Mesenchymal stem cell (in vitro differentiated cells and primary cell): ENCODE measurements around the gene GALK2.
"Not testable (repeated sequence)": the region's sequence is repeated elsewhere in the genome, so short reads cannot be mapped to it uniquely, and the experiment has no call there.

Source experiments
- DNase-seq: peaks from one replicate; pipeline ENCODE4 v3.0.0-alpha.2; 2013
- H2AFZ ChIP-seq: one replicate; pipeline ENCODE4 v1.6.1; 2013; ENCODE audit warnings: low read depth, mild to moderate bottlenecking, control low read depth, inconsistent platforms, low read length, moderate library complexity
- H2AK5ac ChIP-seq: 2 replicates; pipeline ENCODE4 v1.6.1; 2013; ENCODE audit warnings: low read length, moderate library complexity, mild to moderate bottlenecking, inconsistent platforms; ENCODE audit not compliant: severe bottlenecking
- H2BK120ac ChIP-seq: one replicate; pipeline ENCODE4 v1.6.1; 2013; ENCODE audit warnings: low read depth, mild to moderate bottlenecking, inconsistent platforms, low read length, moderate library complexity
- H2BK12ac ChIP-seq, 2 experiments: one replicate each; pipeline ENCODE4 v1.6.1; 2013; ENCODE audit warnings: inconsistent platforms in 2 of 2, low read length in 2 of 2, mild to moderate bottlenecking in 2 of 2, moderate library complexity in 2 of 2, control low read depth in 1 of 2
- H2BK15ac ChIP-seq: one replicate; pipeline ENCODE4 v1.6.1; 2013; ENCODE audit warnings: mild to moderate bottlenecking, low read depth, inconsistent platforms; ENCODE audit not compliant: poor library complexity, severe bottlenecking
- H2BK5ac ChIP-seq: 2 replicates; pipeline ENCODE4 v1.6.1; 2013; ENCODE audit warnings: low read depth, mild to moderate bottlenecking, low read length, control low read depth, inconsistent platforms; ENCODE audit not compliant: poor library complexity, severe bottlenecking
- H3K14ac ChIP-seq, 2 experiments: one replicate each; pipeline ENCODE4 v1.6.1; 2013; ENCODE audit warnings: inconsistent platforms in 2 of 2, low read length in 2 of 2, control low read depth in 1 of 2, mild to moderate bottlenecking in 1 of 2, moderate library complexity in 1 of 2
- H3K18ac ChIP-seq, 2 experiments: one replicate each; pipeline ENCODE4 v1.6.1; 2013; ENCODE audit warnings: inconsistent platforms in 2 of 2, low read length in 2 of 2, control low read depth in 1 of 2, low read depth in 1 of 2, mild to moderate bottlenecking in 1 of 2
- H3K23ac ChIP-seq, 2 experiments: one replicate each; pipeline ENCODE4 v1.6.1; 2013; ENCODE audit warnings: inconsistent platforms in 2 of 2, low read length in 2 of 2, mild to moderate bottlenecking in 2 of 2, moderate library complexity in 2 of 2, control low read depth in 1 of 2
- H3K27ac ChIP-seq: 2 replicates; pipeline ENCODE4 v1.5.1; 2013; ENCODE audit warnings: mild to moderate bottlenecking, moderate library complexity, low read length, control low read depth, inconsistent platforms; ENCODE audit not compliant: poor library complexity, severe bottlenecking
- H3K27me3 ChIP-seq, 2 experiments: 2 replicates each; pipeline versions ENCODE4 v1.6.1 to v1.7.0; 2013; ENCODE audit warnings: low read length in 2 of 2, mild to moderate bottlenecking in 2 of 2, moderate library complexity in 2 of 2, control low read depth in 1 of 2, inconsistent platforms in 1 of 2; ENCODE audit not compliant: control insufficient read depth in 1 of 2, insufficient read depth in 1 of 2
- H3K36me3 ChIP-seq, 2 experiments: 2 replicates each; pipeline versions ENCODE4 v1.6.1 to v1.7.0; 2013; ENCODE audit warnings: low read length in 2 of 2, control low read depth in 1 of 2, inconsistent platforms in 1 of 2, low read depth in 1 of 2, mild to moderate bottlenecking in 1 of 2; ENCODE audit not compliant: insufficient read depth in 2 of 2, control insufficient read depth in 1 of 2
- H3K4ac ChIP-seq, 2 experiments: one replicate each; pipeline ENCODE4 v1.6.1; 2013; ENCODE audit warnings: inconsistent platforms in 2 of 2, low read length in 2 of 2, mild to moderate bottlenecking in 2 of 2, moderate library complexity in 2 of 2, control low read depth in 1 of 2, low read depth in 1 of 2
- H3K4me1 ChIP-seq: 2 replicates; pipeline ENCODE4 v1.6.1; 2013; ENCODE audit warnings: low read depth, low read length, control low read depth; ENCODE audit not compliant: control insufficient read depth, insufficient read depth
- H3K4me2 ChIP-seq: 2 replicates; pipeline ENCODE4 v1.6.1; 2013; ENCODE audit warnings: low read length, mild to moderate bottlenecking, inconsistent platforms; ENCODE audit not compliant: poor library complexity, severe bottlenecking
- H3K4me3 ChIP-seq, 2 experiments: 2 replicates each; pipeline versions ENCODE4 v1.5.1 to v1.7.0; 2013; ENCODE audit warnings: low read length in 2 of 2, mild to moderate bottlenecking in 2 of 2, control low read depth in 1 of 2, low read depth in 1 of 2; ENCODE audit not compliant: insufficient read depth in 1 of 2
- H3K79me1 ChIP-seq: replicated peaks from 2 replicates; pipeline ENCODE4 v1.6.1; 2013; ENCODE audit warnings: mild to moderate bottlenecking, control low read depth, low read length, inconsistent platforms; ENCODE audit not compliant: poor library complexity, severe bottlenecking
- H3K9ac ChIP-seq: 2 replicates; pipeline ENCODE4 v1.7.0; 2013; ENCODE audit warnings: mild to moderate bottlenecking, low read length, moderate library complexity
- H3K9me3 ChIP-seq: 2 replicates; pipeline ENCODE4 v1.7.0; 2013; ENCODE audit warnings: mild to moderate bottlenecking, low read length; ENCODE audit not compliant: control insufficient read depth
- H4K8ac ChIP-seq: one replicate; pipeline ENCODE4 v1.6.1; 2013; ENCODE audit warnings: inconsistent platforms, mild to moderate bottlenecking, low read length, moderate library complexity
- H4K91ac ChIP-seq: one replicate; pipeline ENCODE4 v1.6.1; 2013; ENCODE audit warnings: mild to moderate bottlenecking, low read length, inconsistent platforms
- WGBS: methylation state at CpG from one replicate; pipeline ENCODE4 v1.1.7; 2013; ENCODE audit warnings: mixed read lengths; 5-methylcytosine and 5-hydroxymethylcytosine counted together

Gene GALK2

DNA sequence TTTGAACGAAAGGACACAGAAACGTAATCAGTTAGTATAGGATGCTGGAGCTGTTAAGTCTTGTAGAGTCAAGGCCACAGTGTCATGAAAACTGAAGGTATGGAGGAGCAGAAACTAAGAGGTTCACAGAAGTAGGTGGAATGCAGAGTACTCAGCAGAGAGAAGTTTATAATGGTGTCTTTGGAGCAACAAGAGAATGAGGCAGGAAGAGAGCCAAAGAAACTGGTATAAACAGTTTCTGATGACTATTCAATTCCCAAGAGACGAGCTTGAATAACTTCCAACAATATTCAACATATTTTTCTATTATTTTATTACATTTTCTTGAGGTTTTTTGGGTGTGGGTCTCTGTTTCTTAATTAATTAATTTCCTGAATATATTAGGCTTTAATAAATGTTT lies 29.6 kb downstream of the GALK2 start:
- no peak overlapping the region for H2AFZ ChIP-seq
- WGBS, result over 99% methylated on average over 2 of the region's 3 CpGs

DNA sequence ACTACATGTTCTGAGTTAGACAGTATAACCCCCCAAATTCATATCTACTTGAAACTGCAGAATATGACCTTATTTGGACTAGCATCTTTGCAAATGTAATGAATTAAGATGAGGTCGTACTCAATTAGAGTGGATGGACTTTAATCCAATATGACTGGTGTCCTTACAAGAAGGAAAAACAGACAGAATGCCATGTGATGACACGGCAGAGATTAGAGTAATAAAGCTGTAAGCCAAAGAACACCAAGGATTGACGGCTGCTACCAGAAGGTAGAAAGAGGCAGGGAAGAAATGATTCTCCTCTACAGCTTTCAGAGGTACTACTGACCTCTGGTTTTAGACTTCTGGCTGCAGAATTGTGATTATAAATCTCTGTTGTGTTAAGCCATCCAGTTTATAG lies 30.3 kb downstream of the GALK2 start:
- H3K23ac ChIP-seq, result no peak overlapping the region
- H2BK12ac ChIP-seq, result no peak overlapping the region
- H3K14ac ChIP-seq, result no peak overlapping the region
- no peak overlapping the region for H3K9ac ChIP-seq
- H2AK5ac ChIP-seq, result no peak overlapping the region
- no peak overlapping the region for H4K8ac ChIP-seq
- H3K79me1 ChIP-seq, result peaks cover 16% of the 10 kb centered on the region
- no peak for DNase-seq
- H3K4ac ChIP-seq, result no peak overlapping the region
- no peak overlapping the region for H3K4me2 ChIP-seq
- no peak overlapping the region for H2AFZ ChIP-seq
- no peak overlapping the region for H4K91ac ChIP-seq
- H3K4me3 ChIP-seq, result no peak overlapping the region
- H3K4me1 ChIP-seq, result peaks cover 4% of the 10 kb centered on the region
- no peak overlapping the region for H2BK5ac ChIP-seq
- no peak overlapping the region for H2BK120ac ChIP-seq
- 96% methylated on average over 3 of the region's 3 CpGs for WGBS
- H3K36me3 ChIP-seq, result peaks cover 3 to 31% of the 10 kb centered on the region in 2 experiments
- no peaks in the 10 kb centered on the region for H3K27me3 ChIP-seq
- H2BK15ac ChIP-seq, result no peak overlapping the region
- H3K18ac ChIP-seq, result no peak overlapping the region
- no peak overlapping the region for H3K27ac ChIP-seq
- no peaks in the 10 kb centered on the region for H3K9me3 ChIP-seq

More for the DNA sequence above, 29.6 kb downstream of the GALK2 start:
- no peak overlapping the region for H2BK12ac ChIP-seq
- no peak overlapping the region for H2BK120ac ChIP-seq
- no peaks in the 10 kb centered on the region for H3K27me3 ChIP-seq
- H3K23ac ChIP-seq, result no peak overlapping the region
- H2AK5ac ChIP-seq, result no peak overlapping the region
- H2BK15ac ChIP-seq, result no peak overlapping the region
- no peak overlapping the region for H2BK5ac ChIP-seq
- H3K18ac ChIP-seq, result no peak overlapping the region
- H3K27ac ChIP-seq, result no peak overlapping the region
- H3K4me1 ChIP-seq, result peaks cover 4% of the 10 kb centered on the region
- H3K9me3 ChIP-seq, result no peaks in the 10 kb centered on the region
- H3K4me3 ChIP-seq, result no peak overlapping the region
- H4K8ac ChIP-seq, result no peak overlapping the region
- H4K91ac ChIP-seq, result no peak overlapping the region
- H3K36me3 ChIP-seq, result peaks cover 3 to 25% of the 10 kb centered on the region in 2 experiments
- H3K4me2 ChIP-seq, result no peak overlapping the region
- H3K4ac ChIP-seq, result no peak overlapping the region
- DNase-seq, result peak; percentile 7
- no peak overlapping the region for H3K14ac ChIP-seq
- peaks cover 16% of the 10 kb centered on the region for H3K79me1 ChIP-seq
- H3K9ac ChIP-seq, result peak overlapping the region; percentile 8

DNA sequence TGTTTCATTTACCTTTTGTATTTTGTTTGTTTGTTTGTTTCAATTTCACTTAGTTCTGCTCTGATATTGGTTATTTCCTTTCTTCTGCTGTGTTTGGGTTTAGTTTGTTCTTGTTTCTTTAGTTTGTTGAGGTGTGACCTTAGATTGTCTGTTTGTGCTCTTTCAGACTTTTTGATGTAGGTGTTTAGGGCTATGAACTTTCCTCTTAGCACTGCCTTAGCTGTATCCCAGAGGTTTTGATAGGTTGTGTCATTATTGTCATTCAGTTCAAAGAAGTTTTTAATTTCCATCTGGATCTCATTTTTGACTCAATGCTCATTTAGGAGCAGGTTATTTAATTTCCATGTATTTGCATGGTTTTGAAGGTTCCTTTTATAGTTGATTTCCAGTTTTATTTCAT lies 38.1 kb downstream of the GALK2 start:
- not testable (repeated sequence) for H3K4me2 ChIP-seq, H2BK5ac ChIP-seq, H3K4me3 ChIP-seq, H2BK120ac ChIP-seq, H4K91ac ChIP-seq, H2AK5ac ChIP-seq, H4K8ac ChIP-seq, H3K4ac ChIP-seq, H3K14ac ChIP-seq, H3K27me3 ChIP-seq, H3K4me1 ChIP-seq, H3K9ac ChIP-seq, H2AFZ ChIP-seq, H3K27ac ChIP-seq, H2BK12ac ChIP-seq, H2BK15ac ChIP-seq, H3K23ac ChIP-seq, DNase-seq, H3K18ac ChIP-seq
- Histone ChIP-seq H3K79me1 (peaks cover 12% of the 10 kb centered on the region), H3K36me3 (peaks cover 0 to 24% of the 10 kb centered on the region in 2 experiments), H3K9me3 (peaks cover 34% of the 10 kb centered on the region)

GRCh38 chr15:49212897-49213296 lies 42.9 kb downstream of the GALK2 start:
- no CpG with 5 or more reads among the region's 1 CpG for WGBS
- no peak overlapping the region for H2AFZ ChIP-seq
- no peak overlapping the region for H2AK5ac ChIP-seq
- no peak overlapping the region for H3K27ac ChIP-seq
- H2BK5ac ChIP-seq, result no peak overlapping the region
- H4K91ac ChIP-seq, result no peak overlapping the region
- H3K36me3 ChIP-seq, result peaks cover 0 to 18% of the 10 kb centered on the region in 2 experiments
- H2BK12ac ChIP-seq, result no peak overlapping the region
- peaks cover 23% of the 10 kb centered on the region for H3K9me3 ChIP-seq
- H3K14ac ChIP-seq, result no peak overlapping the region
- H3K23ac ChIP-seq, result no peak overlapping the region
- no peak overlapping the region for H2BK120ac ChIP-seq
- no peak overlapping the region for H4K8ac ChIP-seq
- peaks cover 18% of the 10 kb centered on the region for H3K79me1 ChIP-seq
- H3K9ac ChIP-seq, result no peak overlapping the region
- no peak overlapping the region for H3K18ac ChIP-seq
- peaks cover 5% of the 10 kb centered on the region for H3K4me1 ChIP-seq
- H3K4me2 ChIP-seq, result no peak overlapping the region
- H3K4ac ChIP-seq, result no peak overlapping the region
- no peak overlapping the region for H2BK15ac ChIP-seq
- no peak overlapping the region for H3K4me3 ChIP-seq
- no peak for DNase-seq
- no peaks in the 10 kb centered on the region for H3K27me3 ChIP-seq
